Suppressor macrophage treated with lipopolysaccharide for 4 hours (primary cell): ENCODE measurements around the gene ADAMTSL4.
"Not testable (repeated sequence)": the region's sequence is repeated elsewhere in the genome, so short reads cannot be mapped to it uniquely, and the experiment has no call there.

Source experiments
- DNase-seq: peaks from one replicate; pipeline ENCODE4 v3.0.0-alpha.2; 2020

The ADAMTSL4 gene

GRCh38 chr1:150567717-150568593 is 18.7 kb downstream of the ADAMTSL4 start:
- DNase-seq: peak; percentile 80

- DNase-seq: no peak
Measured at GRCh38 chr1:150568594-150568966, 19.4 kb downstream of the ADAMTSL4 start.

- DNase-seq: no peak
Measured at GRCh38 chr1:150572918-150573647, 23.9 kb downstream of the ADAMTSL4 start.

- DNase-seq: not testable (repeated sequence)
Measured at GRCh38 chr1:150573648-150574071, 24.5 kb downstream of the ADAMTSL4 start.

GRCh38 chr1:150574260-150575071 is 25.3 kb downstream of the ADAMTSL4 start:
- no peak for DNase-seq

GRCh38 chr1:150575072-150575489 is 25.9 kb downstream of the ADAMTSL4 start:
- no peak for DNase-seq

GRCh38 chr1:150575518-150576366 is 26.5 kb downstream of the ADAMTSL4 start:
- DNase-seq: no peak

GRCh38 chr1:150576367-150576711 is 27.1 kb downstream of the ADAMTSL4 start:
- DNase-seq: no peak

- DNase-seq: no peak
Measured at GRCh38 chr1:150576794-150577556, 27.8 kb downstream of the ADAMTSL4 start.

- DNase-seq: peak; percentile 52
Measured at GRCh38 chr1:150577557-150578271, 28.5 kb downstream of the ADAMTSL4 start.

- peak; percentile 96 for DNase-seq
Measured at GRCh38 chr1:150578272-150579109, 29.3 kb downstream of the ADAMTSL4 start.

- peak; percentile 98 for DNase-seq
Measured at GRCh38 chr1:150579110-150579944, 30.1 kb downstream of the ADAMTSL4 start, which contains the start of gene MCL1. Gene MCL1, minus strand, starts transcription at chr1:150579610. Its CDS starts 80 bp downstream, at chr1:150579530.

GRCh38 chr1:150579945-150580642 is 30.9 kb downstream of the ADAMTSL4 start:
- DNase-seq: no peak

- DNase-seq: not testable (repeated sequence)
Measured at GRCh38 chr1:150580966-150581365, 31.8 kb downstream of the ADAMTSL4 start.

- not testable (repeated sequence) for DNase-seq
Measured at GRCh38 chr1:150581437-150581836, 32.2 kb downstream of the ADAMTSL4 start.

- not testable (repeated sequence) for DNase-seq
Measured at GRCh38 chr1:150581962-150582361, 32.8 kb downstream of the ADAMTSL4 start.

- DNase-seq: no peak
Measured at GRCh38 chr1:150582371-150582770, 33.2 kb downstream of the ADAMTSL4 start.
